Progenitor cell of endocrine pancreas (in vitro differentiated cells): ENCODE results near the gene GAL3ST3. TPM values are rescaled to one million over a fixed set of nuclear protein-coding genes. Genes with fewer than 3 reads are reported as not detected.

Source experiments
- DNase-seq: peaks from one replicate; pipeline ENCODE4 v3.0.0; 2021; ENCODE audit warnings: low spot score; ENCODE audit not compliant: unreplicated experiment
- H3K27ac Mint-ChIP-seq: 2 replicates; pipeline ENCODE4 v1.8.0; 2021; ENCODE audit warnings: mild to moderate bottlenecking, moderate library complexity, mixed read lengths
- H3K27me3 Mint-ChIP-seq: 2 replicates; pipeline ENCODE4 v1.8.0; 2021; ENCODE audit warnings: mixed read lengths
- H3K36me3 Mint-ChIP-seq: 2 replicates; pipeline ENCODE4 v1.8.0; 2022; ENCODE audit warnings: mixed read lengths; ENCODE audit not compliant: insufficient read depth
- H3K4me1 Mint-ChIP-seq: 2 replicates; pipeline ENCODE4 v1.8.0; 2021; ENCODE audit warnings: low read depth, mixed read lengths
- H3K4me3 Mint-ChIP-seq: 2 replicates; pipeline ENCODE4 v1.8.0; 2021; ENCODE audit warnings: low read depth, mild to moderate bottlenecking, moderate library complexity, mixed read lengths
- H3K9me3 Mint-ChIP-seq: 2 replicates; pipeline ENCODE4 v1.8.0; 2021; ENCODE audit warnings: low read depth, mixed read lengths
- CTCF ChIP-seq: fragments of 200-600 bp; sonication (generic); IDR thresholded peaks from one replicate; pipeline ENCODE4 v1.5.0; 2021; ENCODE audit warnings: antibody characterized with exemption, mild to moderate bottlenecking; ENCODE audit not compliant: unreplicated experiment
- total RNA-seq: library from RNA; stranded (reverse); gene quantifications from 2 replicates; pipeline ENCODE4 v1.2.1, GENCODE V29; 2021

GAL3ST3 gene
- total RNA-seq, 1 donor from 2014 or later: 3.9 TPM

- no peak overlapping the region for H3K27ac Mint-ChIP-seq
- no peaks in the 10 kb centered on the region for H3K9me3 Mint-ChIP-seq
- no peak for DNase-seq
- H3K4me3 Mint-ChIP-seq: peak overlapping the region; percentile 51
- H3K27me3 Mint-ChIP-seq: no peaks in the 10 kb centered on the region
- H3K4me1 Mint-ChIP-seq: peaks cover 28% of the 10 kb centered on the region
- TF ChIP-seq CTCF: no peak
- peaks cover 2% of the 10 kb centered on the region for H3K36me3 Mint-ChIP-seq
These were observed 1.2 kb downstream of the GAL3ST3 start for GRCh38 chr11:66047541-66048365.

GRCh38 chr11:66046901-66047300 is 2.1 kb downstream of the GAL3ST3 start:
- TF ChIP-seq CTCF: no peak
- peaks cover 23% of the 10 kb centered on the region for H3K4me1 Mint-ChIP-seq
- no peaks in the 10 kb centered on the region for H3K36me3 Mint-ChIP-seq
- H3K27ac Mint-ChIP-seq: no peak overlapping the region
- H3K4me3 Mint-ChIP-seq: no peak overlapping the region
- no peak for DNase-seq
- no peaks in the 10 kb centered on the region for H3K27me3 Mint-ChIP-seq
- no peaks in the 10 kb centered on the region for H3K9me3 Mint-ChIP-seq

GRCh38 chr11:66045177-66045639 is 3.8 kb downstream of the GAL3ST3 start:
- Mint-ChIP-seq H3K27ac (no peak overlapping the region), H3K4me3 (no peak overlapping the region), H3K27me3 (no peaks in the 10 kb centered on the region), H3K9me3 (no peaks in the 10 kb centered on the region), H3K4me1 (peaks cover 12% of the 10 kb centered on the region), H3K36me3 (no peaks in the 10 kb centered on the region)
- peak; percentile 88 for DNase-seq
- peak; percentile 96 for TF ChIP-seq CTCF

GRCh38 chr11:66044757-66045156 is 4.2 kb downstream of the GAL3ST3 start:
- DNase-seq: no peak
- Mint-ChIP-seq H3K9me3 (no peaks in the 10 kb centered on the region), H3K36me3 (no peaks in the 10 kb centered on the region), H3K27ac (peak overlapping the region; percentile 1), H3K27me3 (no peaks in the 10 kb centered on the region), H3K4me3 (no peak overlapping the region), H3K4me1 (peaks cover 11% of the 10 kb centered on the region)
- no peak for TF ChIP-seq CTCF

GRCh38 chr11:66042996-66043906 is 5.7 kb downstream of the GAL3ST3 start:
- H3K27me3 Mint-ChIP-seq: no peaks in the 10 kb centered on the region
- H3K4me3 Mint-ChIP-seq: no peak overlapping the region
- no peak for TF ChIP-seq CTCF
- no peaks in the 10 kb centered on the region for H3K36me3 Mint-ChIP-seq
- H3K9me3 Mint-ChIP-seq: no peaks in the 10 kb centered on the region
- peaks cover 6% of the 10 kb centered on the region for H3K4me1 Mint-ChIP-seq
- no peak overlapping the region for H3K27ac Mint-ChIP-seq
- DNase-seq: no peak
